Activated CD4-positive, alpha-beta T cell treated with anti-CD3 and anti-CD28 coated beads, Interleukin-2, amount 50 U/mL, for 1 hour (primary cell): Measurements from ENCODE around the gene CD4.
A peak's percentile ranks its signal among the peaks of the same experiment; 100 is the strongest.

ENCODE experiments used
- DNase-seq: peaks from one replicate; pipeline ENCODE4 v3.0.0-alpha.2; 2020

The CD4 gene

GRCh38 chr12:6778574-6779550 is 10.5 kb upstream of the CD4 start:
- peak; percentile 85 for DNase-seq

- DNase-seq = no peak
Observed at GRCh38 chr12:6779708-6780432, 9.5 kb upstream of the CD4 start.

- DNase-seq = no peak
Observed at GRCh38 chr12:6780573-6780972, 8.8 kb upstream of the CD4 start.

GRCh38 chr12:6782119-6782518 is 7.2 kb upstream of the CD4 start:
- DNase-seq = no peak

GRCh38 chr12:6782850-6783566 is 6.3 kb upstream of the CD4 start:
- no peak for DNase-seq

- DNase-seq = no peak
Observed at GRCh38 chr12:6783828-6784227, 5.5 kb upstream of the CD4 start.

GRCh38 chr12:6784296-6784695 is 5.0 kb upstream of the CD4 start:
- no peak for DNase-seq

GRCh38 chr12:6784761-6785160 is 4.6 kb upstream of the CD4 start:
- no peak for DNase-seq

GRCh38 chr12:6786416-6787094 is 2.8 kb upstream of the CD4 start:
- DNase-seq = no peak

- DNase-seq = no peak
Observed at GRCh38 chr12:6787309-6787708, 2.0 kb upstream of the CD4 start.

- peak; percentile 45 for DNase-seq
Observed at GRCh38 chr12:6790496-6791150, 1.3 kb downstream of the CD4 start.

GRCh38 chr12:6791931-6792520 is 2.7 kb downstream of the CD4 start:
- DNase-seq = no peak

- DNase-seq = peak; percentile 34
Observed at GRCh38 chr12:6792522-6793201, 3.3 kb downstream of the CD4 start.

- no peak for DNase-seq
Observed at GRCh38 chr12:6795088-6795487, 5.8 kb downstream of the CD4 start.

GRCh38 chr12:6796576-6796975 is 7.2 kb downstream of the CD4 start:
- no peak for DNase-seq

- no peak for DNase-seq
Observed at GRCh38 chr12:6799147-6799546, 9.8 kb downstream of the CD4 start.

GRCh38 chr12:6807170-6807569 is 17.8 kb downstream of the CD4 start:
- no peak for DNase-seq

GRCh38 chr12:6809056-6809455 is 19.7 kb downstream of the CD4 start:
- DNase-seq = no peak

GRCh38 chr12:6810758-6811157 is 21.4 kb downstream of the CD4 start:
- no peak for DNase-seq

GRCh38 chr12:6813363-6813762 is 24.0 kb downstream of the CD4 start:
- DNase-seq = no peak

- DNase-seq = no peak
Observed at GRCh38 chr12:6816598-6816997, 27.3 kb downstream of the CD4 start.
